Stimulated activated CD4-positive, alpha-beta T cell treated with anti-CD3 and anti-CD28 coated beads, TNF-alpha, amount 100 ng/mL, for 1 hour (primary cell): ENCODE measurements around the gene TSPAN17.
A peak's percentile ranks its signal among the peaks of the same experiment; 100 is the strongest.

Source experiments
- DNase-seq, 3 donors: peaks; one replicate each; pipeline ENCODE4 v3.0.0-alpha.2; 2020; ENCODE audit warnings: low read depth in 3 of 3, low spot score in 1 of 3

TSPAN17 gene

GRCh38 chr5:176639981-176640380 is 7.3 kb upstream of the TSPAN17 start:
- no peak for DNase-seq

GRCh38 chr5:176640616-176641015 is 6.7 kb upstream of the TSPAN17 start:
- no peak for DNase-seq

GRCh38 chr5:176642675-176643490 is 4.4 kb upstream of the TSPAN17 start:
- no peak for DNase-seq

GRCh38 chr5:176643491-176644219 is 3.6 kb upstream of the TSPAN17 start:
- no peak for DNase-seq

GRCh38 chr5:176644294-176644693 is 3.0 kb upstream of the TSPAN17 start:
- no peak for DNase-seq

- no peak for DNase-seq
Observed at GRCh38 chr5:176644878-176645670, 2.2 kb upstream of the TSPAN17 start.

- no peak for DNase-seq
Observed at GRCh38 chr5:176646049-176646706, 1.1 kb upstream of the TSPAN17 start.

GRCh38 chr5:176646707-176647029 is 616 bp upstream of the TSPAN17 start:
- DNase-seq, result no peak

GRCh38 chr5:176647843-176648473 is 674 bp downstream of the TSPAN17 start:
- DNase-seq, result no peak

- DNase-seq, result no peak
Observed at GRCh38 chr5:176648474-176649194, 1.4 kb downstream of the TSPAN17 start.

- DNase-seq, result no peak
Observed at GRCh38 chr5:176650354-176650884, 3.1 kb downstream of the TSPAN17 start.

GRCh38 chr5:176651472-176651980 is 4.2 kb downstream of the TSPAN17 start:
- DNase-seq, result no peak

- no peak for DNase-seq
Observed at GRCh38 chr5:176652136-176652535, 4.9 kb downstream of the TSPAN17 start.

GRCh38 chr5:176653401-176654385 is 6.4 kb downstream of the TSPAN17 start:
- DNase-seq, result peak in 2 of 3 donors; percentile 37 to 69

GRCh38 chr5:176654856-176655255 is 7.6 kb downstream of the TSPAN17 start:
- DNase-seq, result no peak

- no peak for DNase-seq
Observed at GRCh38 chr5:176656467-176656990, 9.2 kb downstream of the TSPAN17 start.

GRCh38 chr5:176658007-176658599 is 10.8 kb downstream of the TSPAN17 start:
- DNase-seq, result peak in 2 of 3 donors; percentile 15 to 55
